Trophoblast cell (in vitro differentiated cells and primary cell): ENCODE data around the gene AMMECR1.
"Not testable (repeated sequence)": the region's sequence is repeated elsewhere in the genome, so short reads cannot be mapped to it uniquely, and the experiment has no call there.

Experiments used
- DNase-seq, 2 donors: peaks; one replicate each; pipeline ENCODE4 v3.0.0-alpha.2; 2016
- H2AFZ ChIP-seq: 2 replicates; pipeline ENCODE4 v1.6.1; 2013; ENCODE audit warnings: low read length, moderate library complexity, mild to moderate bottlenecking; ENCODE audit not compliant: insufficient read depth, poor library complexity
- H2AK5ac ChIP-seq: 2 replicates; pipeline ENCODE4 v1.6.1; 2013; ENCODE audit warnings: mild to moderate bottlenecking, low read length
- H2BK120ac ChIP-seq: 2 replicates; pipeline ENCODE4 v1.6.1; 2013; ENCODE audit warnings: low read length, mild to moderate bottlenecking, moderate library complexity; ENCODE audit not compliant: insufficient read depth, poor library complexity
- H2BK12ac ChIP-seq: 2 replicates; pipeline ENCODE4 v1.6.1; 2013; ENCODE audit warnings: mild to moderate bottlenecking, low read length, moderate library complexity
- H2BK5ac ChIP-seq: 2 replicates; pipeline ENCODE4 v1.6.1; 2013; ENCODE audit warnings: low read length, low read depth, moderate library complexity, mild to moderate bottlenecking; ENCODE audit not compliant: poor library complexity
- H3K14ac ChIP-seq: 2 replicates; pipeline ENCODE4 v1.6.1; 2013; ENCODE audit warnings: mild to moderate bottlenecking, low read length
- H3K18ac ChIP-seq: 2 replicates; pipeline ENCODE4 v1.6.1; 2013; ENCODE audit warnings: mild to moderate bottlenecking, low read length
- H3K23ac ChIP-seq: 2 replicates; pipeline ENCODE4 v1.6.1; 2013; ENCODE audit warnings: low read length
- H3K27ac ChIP-seq: 2 replicates; pipeline ENCODE4 v1.5.1; 2013; ENCODE audit warnings: low read depth, mild to moderate bottlenecking, inconsistent platforms, low read length, moderate library complexity
- H3K27me3 ChIP-seq: 2 replicates; pipeline ENCODE4 v1.6.1; 2013; ENCODE audit warnings: inconsistent platforms, mild to moderate bottlenecking, low read length, moderate library complexity; ENCODE audit not compliant: insufficient read depth
- H3K36me3 ChIP-seq, 2 experiments: 1 replicate in 1 of 2; 2 replicates in 1 of 2; pipeline ENCODE4 v1.6.1; 2013; ENCODE audit warnings: low read length in 2 of 2, mild to moderate bottlenecking in 2 of 2, moderate library complexity in 1 of 2; ENCODE audit not compliant: insufficient read depth in 2 of 2, control insufficient read depth in 1 of 2
- H3K4ac ChIP-seq: 2 replicates; pipeline ENCODE4 v1.6.1; 2013; ENCODE audit warnings: low read depth, mild to moderate bottlenecking, low read length, moderate library complexity
- H3K4me1 ChIP-seq, 2 experiments: 1 replicate in 1 of 2; 2 replicates in 1 of 2; pipeline ENCODE4 v1.6.1; 2013; ENCODE audit warnings: low read length in 2 of 2, mild to moderate bottlenecking in 2 of 2, moderate library complexity in 1 of 2; ENCODE audit not compliant: insufficient read depth in 2 of 2, control insufficient read depth in 1 of 2
- H3K4me2 ChIP-seq: 2 replicates; pipeline ENCODE4 v1.6.1; 2013; ENCODE audit warnings: inconsistent platforms, mild to moderate bottlenecking, low read length, moderate library complexity
- H3K4me3 ChIP-seq: 2 replicates; pipeline ENCODE4 v1.5.1; 2013; ENCODE audit warnings: mild to moderate bottlenecking, low read depth, low read length, inconsistent platforms
- H3K79me1 ChIP-seq: one replicate; pipeline ENCODE4 v1.6.1; 2013; ENCODE audit warnings: low read length
- H3K79me2 ChIP-seq: 2 replicates; pipeline ENCODE4 v1.6.1; 2013; ENCODE audit warnings: low read length, mild to moderate bottlenecking; ENCODE audit not compliant: control insufficient read depth, insufficient read depth, poor library complexity
- H3K9ac ChIP-seq: 2 replicates; pipeline ENCODE4 v1.6.1; 2013; ENCODE audit warnings: mild to moderate bottlenecking, low read length
- H3K9me3 ChIP-seq: 2 replicates; pipeline ENCODE4 v1.6.1; 2013; ENCODE audit warnings: low read depth, mild to moderate bottlenecking, control low read depth, inconsistent platforms, low read length; ENCODE audit not compliant: insufficient read depth
- H4K12ac ChIP-seq: 2 replicates; pipeline ENCODE4 v1.6.1; 2013; ENCODE audit warnings: low read depth, mild to moderate bottlenecking, low read length, moderate library complexity
- H4K8ac ChIP-seq: 2 replicates; pipeline ENCODE4 v1.6.1; 2013; ENCODE audit warnings: low read depth, mild to moderate bottlenecking, low read length, moderate library complexity
- H4K91ac ChIP-seq: one replicate; pipeline ENCODE4 v1.6.1; 2013; ENCODE audit warnings: low read depth, mild to moderate bottlenecking, low read length, moderate library complexity
- WGBS: extraction: QIAGEN DNeasy Blood & Tissue Kit; methylation state at CpG from one replicate; pipeline ENCODE4 v1.1.7; 2013; ENCODE audit warnings: missing lambda C conversion rate; ENCODE audit not compliant: insufficient read length, insufficient coverage; ENCODE audit errors: extremely low coverage; 5-methylcytosine and 5-hydroxymethylcytosine counted together

AMMECR1 gene

DNA sequence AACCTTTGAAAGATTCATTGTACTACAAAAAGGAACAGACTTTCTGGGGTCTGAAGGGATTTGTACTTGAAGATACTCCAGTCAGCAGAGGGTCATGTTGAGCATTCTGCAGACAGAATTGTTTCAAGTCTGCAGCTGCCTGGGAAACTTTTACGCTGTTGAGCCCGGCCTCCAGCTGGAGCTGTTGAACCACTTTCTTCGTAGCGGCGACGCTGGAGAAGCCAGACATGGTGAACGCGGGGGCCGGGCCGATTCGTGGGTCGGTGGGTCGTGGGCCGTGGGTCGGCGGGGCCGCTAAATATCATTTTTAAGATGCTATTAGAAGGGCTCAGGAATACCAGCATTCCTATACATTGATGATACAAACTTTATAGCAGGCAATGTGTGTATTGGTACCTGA lies 28.8 kb upstream of the AMMECR1 start:
- WGBS, result no CpG with 5 or more reads among the region's 17 CpGs

DNA sequence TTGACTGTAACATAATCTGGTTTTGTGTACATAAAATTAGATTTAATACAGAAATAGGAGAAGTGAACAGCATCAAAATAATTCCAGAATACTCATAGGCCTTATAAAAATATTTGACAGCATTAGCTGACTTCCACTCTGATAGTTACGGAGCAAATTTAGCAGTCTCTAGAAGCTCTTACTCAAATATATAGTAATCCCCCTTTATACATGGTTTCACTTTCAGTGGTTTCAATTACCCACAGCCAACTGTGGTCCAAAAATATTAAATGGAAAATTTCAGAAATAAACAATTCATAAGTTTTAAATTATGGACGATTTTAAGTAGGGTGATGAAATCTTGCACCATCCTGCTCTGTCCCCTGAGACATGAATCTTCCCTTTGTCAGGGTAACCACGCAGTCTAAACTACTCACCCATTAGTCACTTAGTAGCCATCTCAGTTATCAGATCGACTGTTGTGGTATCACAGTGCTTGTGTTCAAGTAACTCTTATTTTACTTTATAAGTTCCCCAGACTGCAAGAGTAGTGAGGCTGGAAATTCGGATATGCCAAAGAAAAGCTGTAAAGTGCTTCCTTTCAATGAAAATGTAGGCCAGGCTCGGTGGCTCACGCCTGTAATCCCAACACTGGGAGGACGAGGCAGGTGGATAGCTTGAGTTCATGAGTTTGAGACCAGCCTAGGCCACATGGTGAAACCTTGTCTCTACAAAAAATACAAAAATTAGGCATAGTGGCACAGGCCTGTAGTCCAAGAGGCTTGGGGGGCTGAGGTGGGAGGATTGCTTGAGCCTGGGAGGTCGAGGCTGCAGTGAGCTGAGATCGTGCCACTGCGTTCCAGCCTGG lies 23.5 kb upstream of the AMMECR1 start:
- H4K12ac ChIP-seq, result no peak overlapping the region
- DNase-seq, result peak in 1 of 2 donors; percentile 30
- no peak overlapping the region for H3K18ac ChIP-seq
- H3K27ac ChIP-seq, result no peak overlapping the region
- no peaks in the 10 kb centered on the region for H3K79me2 ChIP-seq
- no peak overlapping the region for H2BK120ac ChIP-seq
- no peak overlapping the region for H2BK5ac ChIP-seq
- H3K4ac ChIP-seq, result no peak overlapping the region
- peaks cover 2% of the 10 kb centered on the region for H3K79me1 ChIP-seq
- H3K9me3 ChIP-seq, result no peaks in the 10 kb centered on the region
- H2AK5ac ChIP-seq, result no peak overlapping the region
- H4K91ac ChIP-seq, result peak overlapping the region; percentile 47
- no peak overlapping the region for H3K23ac ChIP-seq
- H2AFZ ChIP-seq, result no peak overlapping the region
- no peaks in the 10 kb centered on the region for H3K27me3 ChIP-seq
- H2BK12ac ChIP-seq, result no peak overlapping the region
- H3K4me1 ChIP-seq, result no peaks in the 10 kb centered on the region
- H3K14ac ChIP-seq, result no peak overlapping the region
- H3K4me2 ChIP-seq, result no peak overlapping the region
- no peak overlapping the region for H4K8ac ChIP-seq
- no peak overlapping the region for H3K4me3 ChIP-seq
- WGBS, result no CpG with 5 or more reads among the region's 11 CpGs
- no peaks in the 10 kb centered on the region for H3K36me3 ChIP-seq
- H3K9ac ChIP-seq, result no peak overlapping the region

More for the DNA sequence above, 28.8 kb upstream of the AMMECR1 start:
- Histone ChIP-seq H2BK12ac (no peak overlapping the region), H3K23ac (no peak overlapping the region), H3K9ac (no peak overlapping the region), H3K4me3 (no peak overlapping the region), H3K36me3 (no peaks in the 10 kb centered on the region), H3K79me2 (no peaks in the 10 kb centered on the region), H3K4ac (no peak overlapping the region), H2AFZ (no peak overlapping the region), H3K27me3 (no peaks in the 10 kb centered on the region), H4K8ac (no peak overlapping the region), H3K27ac (no peak overlapping the region), H2BK5ac (no peak overlapping the region), H4K91ac (no peak overlapping the region), H3K79me1 (peaks cover under 1% of the 10 kb centered on the region), H2AK5ac (no peak overlapping the region), H3K4me1 (no peaks in the 10 kb centered on the region), H3K4me2 (no peak overlapping the region), H3K18ac (no peak overlapping the region), H4K12ac (no peak overlapping the region), H2BK120ac (no peak overlapping the region), H3K14ac (no peak overlapping the region), H3K9me3 (no peaks in the 10 kb centered on the region)
- DNase-seq, result peak in 1 of 2 donors; percentile 21

- Histone ChIP-seq H4K91ac (no peak overlapping the region), H3K36me3 (no peaks in the 10 kb centered on the region), H3K79me2 (no peaks in the 10 kb centered on the region), H3K23ac (no peak overlapping the region), H3K4me1 (no peaks in the 10 kb centered on the region), H3K9ac (no peak overlapping the region), H2BK5ac (no peak overlapping the region), H4K8ac (no peak overlapping the region), H2AK5ac (no peak overlapping the region), H3K18ac (no peak overlapping the region), H2BK12ac (no peak overlapping the region), H4K12ac (no peak overlapping the region), H3K9me3 (no peaks in the 10 kb centered on the region), H3K4me2 (no peak overlapping the region), H2AFZ (no peak overlapping the region), H3K4me3 (no peak overlapping the region), H3K14ac (no peak overlapping the region), H2BK120ac (no peak overlapping the region), H3K79me1 (peaks cover 2% of the 10 kb centered on the region), H3K4ac (no peak overlapping the region), H3K27ac (no peak overlapping the region), H3K27me3 (no peaks in the 10 kb centered on the region)
- DNase-seq, result no peak
- no CpG with 5 or more reads among the region's 4 CpGs for WGBS
Observed at GRCh38 chrX:110338935-110339334, 21.1 kb upstream of the AMMECR1 start.

DNA sequence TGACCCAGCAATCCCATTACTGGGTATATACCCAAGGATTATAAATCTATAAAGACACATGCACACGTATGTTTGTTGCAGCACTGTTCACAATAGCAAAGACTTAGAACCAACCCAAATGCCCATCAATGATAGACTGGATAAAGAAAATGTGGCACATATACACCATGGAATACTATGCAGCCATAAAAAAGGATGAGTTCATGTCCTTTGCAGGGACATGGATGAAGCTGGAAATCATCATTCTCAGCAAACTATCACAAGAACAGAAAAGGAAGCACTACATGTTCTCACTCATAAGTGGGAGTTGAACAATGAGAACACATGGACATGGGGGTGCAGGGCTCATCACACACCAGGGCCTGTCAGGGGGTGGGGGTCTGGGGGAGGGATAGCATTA lies 15.6 kb upstream of the AMMECR1 start:
- H3K4me3 ChIP-seq, DNase-seq, H3K14ac ChIP-seq, H3K4me1 ChIP-seq, H4K12ac ChIP-seq, H3K4ac ChIP-seq, H2BK5ac ChIP-seq, H3K23ac ChIP-seq, H3K27ac ChIP-seq, H3K36me3 ChIP-seq, H4K91ac ChIP-seq, H2AK5ac ChIP-seq, H4K8ac ChIP-seq, H3K9me3 ChIP-seq, H3K27me3 ChIP-seq, H2BK12ac ChIP-seq, H2AFZ ChIP-seq, H3K9ac ChIP-seq, H2BK120ac ChIP-seq, H3K18ac ChIP-seq, H3K79me2 ChIP-seq, H3K79me1 ChIP-seq, H3K4me2 ChIP-seq: not testable (repeated sequence)
- WGBS, result no CpG with 5 or more reads among the region's 1 CpG
